ENCODE measurements around the gene PRRC2B.

DNA sequence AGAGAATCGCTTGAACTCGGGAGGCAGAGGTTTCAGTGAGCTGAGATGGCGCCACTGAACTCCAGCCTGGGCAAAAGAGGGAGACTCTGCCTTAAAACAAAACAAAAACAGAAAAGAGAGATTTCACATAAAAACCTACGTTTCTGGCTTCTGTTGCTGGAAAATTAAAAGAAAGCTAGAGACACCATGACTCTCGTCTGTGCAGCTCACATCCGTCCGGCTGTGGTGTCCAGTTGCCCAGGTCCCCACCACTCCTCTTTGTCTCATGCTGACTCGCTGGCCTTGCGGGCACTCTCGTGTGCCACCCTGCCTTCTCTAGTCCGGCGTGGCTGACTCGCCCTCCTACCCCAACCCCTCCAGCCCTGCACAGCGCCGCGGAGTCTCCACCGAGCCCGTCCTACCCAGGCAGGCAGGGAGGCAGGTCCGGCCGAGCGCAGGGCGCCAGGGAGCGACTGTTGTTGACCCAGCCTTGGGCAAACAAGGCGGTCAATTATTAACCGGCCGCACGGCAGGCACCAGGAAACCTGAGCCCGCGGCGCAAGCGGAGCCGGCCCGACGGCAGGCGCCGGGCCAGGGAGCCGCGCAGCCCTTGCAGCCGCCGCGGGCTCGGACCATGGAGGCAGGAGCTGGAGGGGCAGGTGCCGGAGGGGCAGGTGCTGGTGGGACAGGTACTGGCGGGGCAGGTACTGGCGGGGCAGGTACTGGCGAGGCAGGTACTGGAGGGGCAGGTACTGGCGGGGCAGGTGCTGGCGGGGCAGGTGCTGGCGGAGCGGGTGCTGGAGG lies 151.3 kb downstream of the PRRC2B start, which contains the start of gene PRRT1B:
- TF ChIP-seq POLR2A (IDR thresholded peaks at IDR 0.05; ENCODE audit: low read length) (no peak), GATA1 (IDR thresholded peaks at IDR 0.05; ENCODE audit: low read depth, low read length) (no peak)

All from erythroblast (primary cell).